Body of pancreas (tissue), 4 donors: Measurements from ENCODE around the gene SCGB1C2.

Experiments
- CTCF ChIP-seq, 7 experiments: fragments of 450-650 bp in 4 of 7; fragments of 200-600 bp in 3 of 7; sonication (generic) in 3 of 7; IDR thresholded peaks; one replicate each; pipeline ENCODE4 v1.5.1; 2016 to 2019; ENCODE audit warnings: antibody characterized with exemption in 7 of 7
- POLR2A ChIP-seq, 3 donors: fragments of 450-650 bp; IDR thresholded peaks; one replicate each; pipeline ENCODE4 v1.6.1; 2016; ENCODE audit warnings: antibody characterized with exemption in 3 of 3, mild to moderate bottlenecking in 2 of 3

- TF ChIP-seq CTCF (IDR thresholded peaks at IDR 0.05) = no peak
- TF ChIP-seq POLR2A (IDR thresholded peaks at IDR 0.05) = no peak
These were observed 32.8 kb downstream of the SCGB1C2 start for GRCh38 chr17:170130-170670.
